ENCODE data around the gene BTBD9. TPM values are rescaled to one million over a fixed set of nuclear protein-coding genes. Genes with fewer than 3 reads are reported as not detected.

Gene BTBD9
- total RNA-seq, 1 experiment from 2014 or later, result 10.8 TPM

GRCh38 chr6:38470548-38470947 is 169.2 kb downstream of the BTBD9 start:
- ChIA-PET POLR2A (ENCODE audit: unreplicated experiment) (no interaction called here), CTCF (no interaction called here)
- Histone ChIP-seq H3K4me1 (replicated peaks; ENCODE audit: insufficient read depth) (no peaks in the 10 kb centered on the region), H3K4me3 (no peak overlapping the region), H3K4me2 (no peak overlapping the region), H3F3A (ENCODE audit: insufficient read depth, low read depth) (no peaks in the 10 kb centered on the region), H3K27me3 (ENCODE audit: insufficient read depth, low read depth) (no peaks in the 10 kb centered on the region), H3K27ac (no peak overlapping the region), H2AFZ (no peak overlapping the region), H3K36me3 (ENCODE audit: low read depth) (no peaks in the 10 kb centered on the region), H3K79me2 (ENCODE audit: low read depth) (no peaks in the 10 kb centered on the region), H4K20me1 (ENCODE audit: insufficient read depth) (no peaks in the 10 kb centered on the region), H3K9me3 (ENCODE audit: insufficient read depth, low read depth) (no peaks in the 10 kb centered on the region), H3K9me2 (ENCODE audit: insufficient read depth) (no peaks in the 10 kb centered on the region)
- DNase-seq, result no peak
- no TSS peak for BruUV-seq (replicated peaks)
- TF ChIP-seq EZH2 (IDR thresholded peaks at IDR 0.05; ENCODE audit: low read depth), result no peak
- TF ChIP-seq, protein P1, sequence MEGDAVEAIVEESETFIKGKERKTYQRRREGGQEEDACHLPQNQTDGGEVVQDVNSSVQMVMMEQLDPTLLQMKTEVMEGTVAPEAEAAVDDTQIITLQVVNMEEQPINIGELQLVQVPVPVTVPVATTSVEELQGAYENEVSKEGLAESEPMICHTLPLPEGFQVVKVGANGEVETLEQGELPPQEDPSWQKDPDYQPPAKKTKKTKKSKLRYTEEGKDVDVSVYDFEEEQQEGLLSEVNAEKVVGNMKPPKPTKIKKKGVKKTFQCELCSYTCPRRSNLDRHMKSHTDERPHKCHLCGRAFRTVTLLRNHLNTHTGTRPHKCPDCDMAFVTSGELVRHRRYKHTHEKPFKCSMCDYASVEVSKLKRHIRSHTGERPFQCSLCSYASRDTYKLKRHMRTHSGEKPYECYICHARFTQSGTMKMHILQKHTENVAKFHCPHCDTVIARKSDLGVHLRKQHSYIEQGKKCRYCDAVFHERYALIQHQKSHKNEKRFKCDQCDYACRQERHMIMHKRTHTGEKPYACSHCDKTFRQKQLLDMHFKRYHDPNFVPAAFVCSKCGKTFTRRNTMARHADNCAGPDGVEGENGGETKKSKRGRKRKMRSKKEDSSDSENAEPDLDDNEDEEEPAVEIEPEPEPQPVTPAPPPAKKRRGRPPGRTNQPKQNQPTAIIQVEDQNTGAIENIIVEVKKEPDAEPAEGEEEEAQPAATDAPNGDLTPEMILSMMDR (conservative IDR thresholded peaks at IDR 0.05), result no peak
- intact Hi-C loops (cut with micrococcal nuclease; ENCODE audit: unreplicated experiment), result no loop called here

GRCh38 chr6:38467566-38467965 is 172.2 kb downstream of the BTBD9 start:
- no peaks in the 10 kb centered on the region for H3K9me3 ChIP-seq (ENCODE audit: insufficient read depth, low read depth)
- DNase-seq, result no peak
- H3K79me2 ChIP-seq (ENCODE audit: low read depth), result no peaks in the 10 kb centered on the region
- H3K27ac ChIP-seq, result no peak overlapping the region
- H3K27me3 ChIP-seq (ENCODE audit: insufficient read depth, low read depth), result no peaks in the 10 kb centered on the region
- no peak for TF ChIP-seq EZH2 (IDR thresholded peaks at IDR 0.05; ENCODE audit: low read depth)
- TF ChIP-seq, protein P1 (conservative IDR thresholded peaks at IDR 0.05), result no peak
- H3K4me3 ChIP-seq, result no peak overlapping the region
- H4K20me1 ChIP-seq (ENCODE audit: insufficient read depth), result no peaks in the 10 kb centered on the region
- H3K4me2 ChIP-seq, result no peak overlapping the region
- H3K9me2 ChIP-seq (ENCODE audit: insufficient read depth), result no peaks in the 10 kb centered on the region
- H2AFZ ChIP-seq, result no peak overlapping the region
- no TSS peak for BruUV-seq (replicated peaks)
- no peaks in the 10 kb centered on the region for H3K4me1 ChIP-seq (replicated peaks; ENCODE audit: insufficient read depth)
- H3K36me3 ChIP-seq (ENCODE audit: low read depth), result no peaks in the 10 kb centered on the region
- H3F3A ChIP-seq (ENCODE audit: insufficient read depth, low read depth), result no peaks in the 10 kb centered on the region
- CTCF ChIA-PET, result no interaction called here
- POLR2A ChIA-PET (ENCODE audit: unreplicated experiment), result no interaction called here
- intact Hi-C loops (cut with micrococcal nuclease; ENCODE audit: unreplicated experiment), result no loop called here

GRCh38 chr6:38460186-38460585 is 179.5 kb downstream of the BTBD9 start:
- no peak overlapping the region for H3K4me3 ChIP-seq
- ChIA-PET POLR2A (ENCODE audit: unreplicated experiment) (no interaction called here), CTCF (no interaction called here)
- intact Hi-C loops (cut with micrococcal nuclease; ENCODE audit: unreplicated experiment), result no loop called here
- DNase-seq, result no peak
- H3K4me2 ChIP-seq, result no peak overlapping the region
- no peaks in the 10 kb centered on the region for H4K20me1 ChIP-seq (ENCODE audit: insufficient read depth)
- BruUV-seq (replicated peaks), result no TSS peak
- H3F3A ChIP-seq (ENCODE audit: insufficient read depth, low read depth), result no peaks in the 10 kb centered on the region
- H3K27ac ChIP-seq, result no peak overlapping the region
- no peaks in the 10 kb centered on the region for H3K4me1 ChIP-seq (replicated peaks; ENCODE audit: insufficient read depth)
- H2AFZ ChIP-seq, result no peak overlapping the region
- TF ChIP-seq EZH2 (IDR thresholded peaks at IDR 0.05; ENCODE audit: low read depth), result no peak
- TF ChIP-seq, protein P1 (conservative IDR thresholded peaks at IDR 0.05), result no peak
- H3K9me3 ChIP-seq (ENCODE audit: insufficient read depth, low read depth), result no peaks in the 10 kb centered on the region
- H3K36me3 ChIP-seq (ENCODE audit: low read depth), result no peaks in the 10 kb centered on the region
- no peaks in the 10 kb centered on the region for H3K9me2 ChIP-seq (ENCODE audit: insufficient read depth)
- no peaks in the 10 kb centered on the region for H3K79me2 ChIP-seq (ENCODE audit: low read depth)
- no peaks in the 10 kb centered on the region for H3K27me3 ChIP-seq (ENCODE audit: insufficient read depth, low read depth)

All from PC-9 (cell line).